ENCODE measurements around the gene JMJD8.

Gene JMJD8

DNA sequence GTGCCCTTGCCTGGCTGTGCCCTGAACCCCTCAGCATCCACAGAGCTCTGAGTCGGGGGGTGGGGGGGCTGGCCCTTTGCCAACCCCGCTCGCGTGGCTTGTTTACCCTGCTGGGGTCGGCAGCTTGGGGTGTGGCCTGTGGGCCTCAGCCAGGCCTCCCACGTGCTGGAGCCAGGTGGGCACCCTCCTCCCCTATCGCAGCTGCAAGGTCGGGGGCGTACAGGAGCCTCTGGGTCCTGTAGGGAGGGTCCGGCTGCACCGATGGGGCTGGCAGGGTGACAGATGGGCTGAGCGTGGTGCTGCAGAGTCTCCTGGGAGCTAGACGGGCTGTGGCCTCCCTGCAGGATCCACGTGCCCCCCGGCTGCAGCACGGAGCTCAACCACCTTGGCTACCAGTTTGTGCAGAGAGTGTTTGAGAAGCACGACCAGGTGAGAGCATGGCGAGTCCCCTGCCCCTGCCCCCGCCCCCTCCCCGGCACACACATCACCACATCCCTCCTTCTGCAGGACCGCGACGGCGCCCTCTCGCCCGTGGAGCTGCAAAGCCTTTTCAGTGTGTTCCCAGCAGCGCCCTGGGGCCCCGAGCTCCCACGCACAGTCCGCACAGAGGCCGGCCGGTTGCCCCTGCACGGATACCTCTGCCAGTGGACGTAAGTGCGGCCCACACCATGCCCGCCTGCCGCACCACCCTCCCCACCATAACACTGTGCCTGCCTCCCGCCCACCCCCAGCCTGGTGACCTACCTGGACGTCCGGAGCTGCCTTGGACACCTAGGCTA, 12.6 kb downstream of the JMJD8 start:
- in situ Hi-C loops (cut with HindIII; ENCODE audit: low pct_ligation_motif_present, low pct_unique_long_range_greater_than_20kb, low sequenced_read_pairs), result no loop called here
- DNase-seq, result no peak

GRCh38 chr16:670485-671352, 13.4 kb downstream of the JMJD8 start:
- DNase-seq, result no peak
- in situ Hi-C loops (cut with HindIII; ENCODE audit: low pct_ligation_motif_present, low pct_unique_long_range_greater_than_20kb, low sequenced_read_pairs), result no loop called here

GRCh38 chr16:669666-670065, 14.5 kb downstream of the JMJD8 start:
- in situ Hi-C loops (cut with HindIII; ENCODE audit: low pct_ligation_motif_present, low pct_unique_long_range_greater_than_20kb, low sequenced_read_pairs), result no loop called here
- no peak for DNase-seq

- DNase-seq, result peak; percentile 29
- in situ Hi-C loops (cut with HindIII; ENCODE audit: low pct_ligation_motif_present, low pct_unique_long_range_greater_than_20kb, low sequenced_read_pairs), result no loop called here
Measured at GRCh38 chr16:668519-669171, 15.5 kb downstream of the JMJD8 start.

GRCh38 chr16:667780-668518, 16.2 kb downstream of the JMJD8 start, which contains the start of gene RHOT2:
Gene RHOT2 (plus strand): TSS chr16:668132. CDS start chr16:668200, 68 bp downstream.
- in situ Hi-C loops (cut with HindIII; ENCODE audit: low pct_ligation_motif_present, low pct_unique_long_range_greater_than_20kb, low sequenced_read_pairs), result no loop called here

GRCh38 chr16:667113-667779, 16.9 kb downstream of the JMJD8 start:
- in situ Hi-C loops (cut with HindIII; ENCODE audit: low pct_ligation_motif_present, low pct_unique_long_range_greater_than_20kb, low sequenced_read_pairs), result no loop called here

More at GRCh38 chr16:667780-668518, 16.2 kb downstream of the JMJD8 start, which contains the start of gene RHOT2:
- peak; percentile 96 for DNase-seq

GRCh38 chr16:666572-666971, 17.6 kb downstream of the JMJD8 start:
- in situ Hi-C loops (cut with HindIII; ENCODE audit: low pct_ligation_motif_present, low pct_unique_long_range_greater_than_20kb, low sequenced_read_pairs), result no loop called here
- no peak for DNase-seq

More at GRCh38 chr16:667113-667779, 16.9 kb downstream of the JMJD8 start:
- DNase-seq, result no peak

DNA sequence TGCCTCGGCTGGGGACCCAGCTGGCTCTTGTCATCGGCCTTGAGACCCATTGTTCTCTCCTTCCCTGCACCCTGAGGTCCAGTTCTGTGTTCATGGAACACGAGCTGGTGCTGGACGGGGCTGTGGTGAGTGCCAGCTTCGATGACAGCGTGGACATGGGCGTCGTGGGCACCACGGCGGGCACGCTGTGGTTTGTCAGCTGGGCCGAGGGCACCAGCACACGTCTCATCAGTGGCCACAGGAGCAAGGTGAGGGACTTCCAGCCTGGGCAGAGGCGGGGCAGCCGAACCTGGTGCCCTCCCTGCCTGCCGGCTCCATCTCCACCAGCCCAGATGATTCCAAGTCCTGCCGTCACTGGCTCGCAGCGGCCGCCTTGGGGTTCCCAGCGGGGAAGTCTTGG, 21.5 kb downstream of the JMJD8 start:
- in situ Hi-C loops (cut with HindIII; ENCODE audit: low pct_ligation_motif_present, low pct_unique_long_range_greater_than_20kb, low sequenced_read_pairs), result no loop called here
- DNase-seq, result no peak

DNA sequence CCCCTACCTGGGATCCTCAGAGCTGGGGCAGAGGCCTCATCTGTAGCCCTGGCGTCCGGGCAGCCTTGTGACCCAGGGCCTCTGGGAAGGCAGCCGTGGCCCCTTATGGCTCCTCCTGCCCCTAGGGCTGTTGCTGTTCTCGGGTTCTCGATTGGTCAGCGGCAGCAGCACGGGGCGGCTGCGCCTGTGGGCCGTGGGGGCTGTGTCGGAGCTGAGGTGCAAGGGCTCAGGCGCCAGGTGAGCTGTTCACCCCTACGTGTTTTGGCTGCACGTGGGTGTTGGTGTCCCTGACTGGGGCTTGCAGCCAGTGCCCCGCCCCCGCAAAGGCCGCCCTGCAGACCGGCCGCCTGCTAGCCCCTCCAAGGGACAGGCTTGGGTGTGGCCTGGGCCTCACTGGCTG, 22.0 kb downstream of the JMJD8 start:
- DNase-seq, result no peak
- in situ Hi-C loops (cut with HindIII; ENCODE audit: low pct_ligation_motif_present, low pct_unique_long_range_greater_than_20kb, low sequenced_read_pairs), result no loop called here

DNA sequence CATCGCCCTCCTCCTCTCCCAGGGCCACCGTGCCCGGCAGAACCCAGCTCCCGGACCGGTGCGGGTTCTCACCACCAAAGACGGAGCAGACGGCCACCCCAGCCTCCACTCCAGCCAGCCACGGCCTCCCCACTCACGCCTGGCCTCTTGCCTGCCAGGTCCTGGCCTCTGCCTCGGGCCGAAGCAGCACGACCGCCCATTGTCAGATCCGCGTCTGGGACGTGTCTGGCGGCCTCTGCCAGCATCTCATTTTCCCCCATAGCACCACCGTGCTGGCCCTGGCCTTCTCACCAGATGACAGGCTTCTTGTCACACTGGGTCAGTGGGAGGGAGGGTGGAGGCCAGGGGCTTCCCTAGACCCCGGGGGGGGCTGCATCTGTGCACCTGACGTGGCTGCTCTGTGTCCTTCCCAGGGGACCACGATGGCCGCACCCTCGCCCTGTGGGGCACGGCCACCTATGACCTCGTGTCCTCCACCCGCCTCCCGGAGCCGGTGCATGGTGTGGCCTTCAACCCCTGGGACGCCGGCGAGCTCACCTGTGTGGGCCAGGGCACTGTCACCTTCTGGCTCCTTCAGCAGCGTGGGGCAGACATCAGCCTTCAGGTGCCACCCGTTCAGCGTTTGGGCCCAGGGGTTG, 22.8 kb downstream of the JMJD8 start:
- in situ Hi-C loops (cut with HindIII; ENCODE audit: low pct_ligation_motif_present, low pct_unique_long_range_greater_than_20kb, low sequenced_read_pairs), result no loop called here
- DNase-seq, result no peak

- in situ Hi-C loops (cut with HindIII; ENCODE audit: low pct_ligation_motif_present, low pct_unique_long_range_greater_than_20kb, low sequenced_read_pairs), result no loop called here
- peak; percentile 89 for DNase-seq
Measured at GRCh38 chr16:660459-661183, 23.5 kb downstream of the JMJD8 start.

DNA sequence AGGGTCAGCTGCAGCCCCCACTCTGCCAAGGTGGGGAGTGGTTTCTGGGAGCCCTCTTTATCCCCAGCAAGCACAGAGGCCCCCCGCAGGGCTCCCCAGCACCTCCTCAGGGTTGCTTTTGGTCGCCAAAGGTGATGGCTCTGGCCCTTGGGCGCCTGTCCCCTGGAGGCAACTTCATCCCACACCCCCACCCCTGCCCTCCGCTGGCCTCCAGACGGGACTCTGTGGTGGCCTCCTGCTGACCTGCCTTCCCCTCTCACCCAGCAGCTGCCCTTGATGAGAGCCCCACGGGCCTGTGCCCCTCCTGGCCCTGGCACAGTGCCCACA, 24.0 kb downstream of the JMJD8 start:
- in situ Hi-C loops (cut with HindIII; ENCODE audit: low pct_ligation_motif_present, low pct_unique_long_range_greater_than_20kb, low sequenced_read_pairs), result no loop called here
- no peak for DNase-seq

GRCh38 chr16:659618-660017, 24.5 kb downstream of the JMJD8 start:
- no peak for DNase-seq
- in situ Hi-C loops (cut with HindIII; ENCODE audit: low pct_ligation_motif_present, low pct_unique_long_range_greater_than_20kb, low sequenced_read_pairs), result no loop called here

- no peak for DNase-seq
- in situ Hi-C loops (cut with HindIII; ENCODE audit: low pct_ligation_motif_present, low pct_unique_long_range_greater_than_20kb, low sequenced_read_pairs), result no loop called here
Measured at GRCh38 chr16:658679-659571, 25.2 kb downstream of the JMJD8 start.

DNA sequence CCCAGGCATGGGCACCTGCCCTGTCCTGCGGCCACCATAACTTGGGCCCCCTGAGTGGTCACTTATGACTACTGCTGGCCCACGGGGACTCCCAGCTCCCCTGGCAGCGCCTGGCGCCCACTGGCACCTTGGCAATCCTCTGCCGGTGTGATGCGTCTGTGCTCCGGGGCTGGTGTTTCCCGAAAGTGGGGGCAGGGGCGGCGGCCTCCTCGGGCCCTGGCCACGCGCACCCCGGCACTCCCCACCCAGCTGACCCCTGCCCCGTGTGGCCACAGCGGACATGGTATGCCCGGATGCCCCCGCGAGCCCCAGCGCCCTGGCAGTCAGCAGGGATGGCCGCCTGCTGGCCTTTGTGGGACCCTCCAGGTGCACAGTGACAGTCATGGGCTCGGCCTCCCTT, 26.6 kb downstream of the JMJD8 start:
- in situ Hi-C loops (cut with HindIII; ENCODE audit: low pct_ligation_motif_present, low pct_unique_long_range_greater_than_20kb, low sequenced_read_pairs), result no loop called here

DNA sequence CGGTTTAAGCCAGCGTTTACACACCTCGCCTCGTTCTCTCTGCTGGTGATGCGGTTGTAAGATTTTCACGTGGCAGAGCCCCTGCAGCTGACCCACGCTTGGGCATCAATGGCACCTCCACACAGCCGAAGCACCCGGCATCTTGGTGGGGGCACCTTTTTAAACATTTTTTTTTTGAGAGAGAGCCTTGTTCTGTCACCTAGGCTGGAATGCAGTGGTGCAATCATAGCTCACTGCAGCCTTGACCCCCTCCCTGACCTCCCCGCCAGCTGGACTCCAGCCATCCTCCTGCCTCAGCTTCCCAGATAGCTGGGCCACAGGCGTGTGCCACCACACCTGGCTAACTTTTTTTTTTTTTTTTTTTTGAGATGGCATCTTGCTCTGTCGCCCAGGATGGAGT, 30.1 kb downstream of the JMJD8 start:
- DNase-seq, result no peak
- in situ Hi-C loops (cut with HindIII; ENCODE audit: low pct_ligation_motif_present, low pct_unique_long_range_greater_than_20kb, low sequenced_read_pairs), result no loop called here

More for the DNA sequence above, 26.6 kb downstream of the JMJD8 start:
- no peak for DNase-seq

All from ACHN (cell line).